ENCODE data around the gene QRSL1.
A peak's percentile ranks its signal among the peaks of the same experiment; 100 is the strongest.

QRSL1 gene

DNA sequence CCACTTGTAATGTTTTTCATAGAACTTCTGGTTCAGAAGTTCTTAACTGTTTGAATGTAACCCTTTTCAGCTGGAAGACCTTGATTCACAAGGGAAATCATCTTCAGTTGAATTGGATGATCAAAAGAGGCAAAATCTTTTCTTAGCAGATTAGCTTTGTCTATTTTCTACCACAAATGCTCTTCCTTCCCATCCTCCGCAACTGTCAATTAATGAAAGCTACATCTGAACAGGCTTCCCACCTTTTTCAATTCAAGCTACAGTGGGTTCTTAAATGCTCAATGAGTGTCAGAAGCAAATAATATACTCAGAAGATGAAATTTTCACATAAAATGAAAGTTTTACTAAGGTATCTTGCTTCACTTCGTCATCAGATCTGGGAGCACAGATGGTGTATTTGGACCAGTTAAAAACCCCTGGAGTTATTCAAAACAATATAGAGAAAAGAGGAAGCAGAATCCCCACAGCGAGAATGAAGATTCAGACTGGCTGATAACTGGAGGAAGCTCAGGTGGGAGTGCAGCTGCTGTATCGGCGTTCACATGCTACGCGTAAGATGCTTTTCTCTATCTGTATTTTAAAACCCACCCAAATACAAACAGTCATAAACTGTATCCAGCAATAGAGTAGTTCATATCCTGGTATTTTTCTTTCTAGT is 19.4 kb downstream of the QRSL1 start:
- DNase-seq (ENCODE audit: low read depth), result no peak
- H3K4me3 ChIP-seq (ENCODE audit: low read depth, low read length), result no peak overlapping the region
- TF ChIP-seq, protein P1, sequence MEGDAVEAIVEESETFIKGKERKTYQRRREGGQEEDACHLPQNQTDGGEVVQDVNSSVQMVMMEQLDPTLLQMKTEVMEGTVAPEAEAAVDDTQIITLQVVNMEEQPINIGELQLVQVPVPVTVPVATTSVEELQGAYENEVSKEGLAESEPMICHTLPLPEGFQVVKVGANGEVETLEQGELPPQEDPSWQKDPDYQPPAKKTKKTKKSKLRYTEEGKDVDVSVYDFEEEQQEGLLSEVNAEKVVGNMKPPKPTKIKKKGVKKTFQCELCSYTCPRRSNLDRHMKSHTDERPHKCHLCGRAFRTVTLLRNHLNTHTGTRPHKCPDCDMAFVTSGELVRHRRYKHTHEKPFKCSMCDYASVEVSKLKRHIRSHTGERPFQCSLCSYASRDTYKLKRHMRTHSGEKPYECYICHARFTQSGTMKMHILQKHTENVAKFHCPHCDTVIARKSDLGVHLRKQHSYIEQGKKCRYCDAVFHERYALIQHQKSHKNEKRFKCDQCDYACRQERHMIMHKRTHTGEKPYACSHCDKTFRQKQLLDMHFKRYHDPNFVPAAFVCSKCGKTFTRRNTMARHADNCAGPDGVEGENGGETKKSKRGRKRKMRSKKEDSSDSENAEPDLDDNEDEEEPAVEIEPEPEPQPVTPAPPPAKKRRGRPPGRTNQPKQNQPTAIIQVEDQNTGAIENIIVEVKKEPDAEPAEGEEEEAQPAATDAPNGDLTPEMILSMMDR (IDR thresholded peaks at IDR 0.05; ENCODE audit: insufficient read depth, low read depth, low read length, missing control alignments), result no peak

DNA sequence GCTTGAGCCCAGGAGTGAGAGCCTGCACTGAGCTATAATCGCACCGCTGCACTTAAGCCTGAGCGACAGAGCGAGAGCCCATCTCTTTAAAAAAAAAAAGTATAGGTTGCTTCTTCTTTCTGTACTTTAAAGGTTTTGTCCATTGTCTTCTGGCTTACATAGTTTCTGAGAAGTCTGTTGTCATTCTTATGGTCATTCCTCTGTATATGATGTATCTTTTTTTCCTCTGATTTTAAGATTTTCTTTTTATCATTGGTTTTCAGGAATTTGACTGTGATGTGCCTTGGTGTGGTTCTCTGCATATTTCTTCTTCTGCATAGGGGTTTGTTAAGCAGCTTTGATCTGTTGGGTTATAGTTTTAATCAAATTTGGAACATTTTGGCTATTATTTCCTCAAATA is 29.1 kb downstream of the QRSL1 start:
- no peak overlapping the region for H3K4me3 ChIP-seq (ENCODE audit: low read depth, low read length)
- DNase-seq (ENCODE audit: low read depth), result no peak
- TF ChIP-seq, protein P1 (IDR thresholded peaks at IDR 0.05; ENCODE audit: insufficient read depth, low read depth, low read length, missing control alignments), result no peak

- no peak overlapping the region for H3K4me3 ChIP-seq (ENCODE audit: low read depth, low read length)
- no peak for DNase-seq (ENCODE audit: low read depth)
- TF ChIP-seq, protein P1 (IDR thresholded peaks at IDR 0.05; ENCODE audit: insufficient read depth, low read depth, low read length, missing control alignments), result no peak
Measured at GRCh38 chr6:106659859-106660258, 30.5 kb downstream of the QRSL1 start.

GRCh38 chr6:106662458-106662857 is 33.1 kb downstream of the QRSL1 start:
- no peak for DNase-seq (ENCODE audit: low read depth)
- TF ChIP-seq, protein P1 (IDR thresholded peaks at IDR 0.05; ENCODE audit: insufficient read depth, low read depth, low read length, missing control alignments), result no peak
- H3K4me3 ChIP-seq (ENCODE audit: low read depth, low read length), result no peak overlapping the region

GRCh38 chr6:106666282-106667021 is 37.1 kb downstream of the QRSL1 start:
- peak; percentile 73 for DNase-seq (ENCODE audit: low read depth)
- TF ChIP-seq, protein P1 (IDR thresholded peaks at IDR 0.05; ENCODE audit: insufficient read depth, low read depth, low read length, missing control alignments), result no peak

DNA sequence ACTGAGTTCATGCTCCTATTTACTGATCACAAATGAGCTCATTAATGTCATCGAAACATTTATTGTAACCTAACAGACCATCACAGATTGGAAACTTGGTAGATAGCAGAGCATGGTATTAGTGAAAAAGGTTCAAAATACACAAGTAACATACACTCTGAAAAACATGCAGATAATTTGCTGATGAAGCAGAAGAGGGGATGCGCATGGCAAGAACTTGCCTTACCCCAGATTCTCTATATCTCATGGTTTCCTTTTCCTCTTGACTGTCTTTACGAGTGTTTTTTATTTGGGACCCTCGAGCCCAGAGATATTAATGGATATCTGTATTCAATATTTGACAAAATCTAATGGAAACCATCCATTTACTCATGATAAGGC is 37.6 kb downstream of the QRSL1 start:
- TF ChIP-seq, protein P1 (IDR thresholded peaks at IDR 0.05; ENCODE audit: insufficient read depth, low read depth, low read length, missing control alignments), result no peak

More at GRCh38 chr6:106666282-106667021, 37.1 kb downstream of the QRSL1 start:
- no peak overlapping the region for H3K4me3 ChIP-seq (ENCODE audit: low read depth, low read length)

More for the DNA sequence above, 37.6 kb downstream of the QRSL1 start:
- H3K4me3 ChIP-seq (ENCODE audit: low read depth, low read length), result no peak overlapping the region
- DNase-seq (ENCODE audit: low read depth), result no peak
